Measurements from ENCODE around the gene CTNNA2.

The CTNNA2 gene

DNA sequence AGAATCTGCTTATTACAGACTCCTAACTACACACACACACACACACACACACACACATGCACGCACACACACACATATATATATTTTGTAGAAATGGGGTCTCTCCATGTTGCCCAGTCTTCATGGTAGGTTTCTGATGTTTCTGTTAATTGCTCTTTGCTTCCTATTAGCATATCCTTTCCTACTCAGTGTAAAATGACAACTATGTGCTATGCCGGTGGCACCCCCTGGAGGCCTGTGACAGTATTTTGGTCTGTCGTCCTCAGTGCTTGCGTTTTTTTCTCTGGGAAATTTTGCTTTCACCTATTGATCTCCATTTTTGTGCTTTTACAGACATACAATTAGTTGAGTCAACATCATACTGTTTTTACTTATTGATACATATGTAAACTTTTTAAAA is 469.6 kb downstream of the CTNNA2 start:
- no peak for DNase-seq (ENCODE audit: low read depth)

DNA sequence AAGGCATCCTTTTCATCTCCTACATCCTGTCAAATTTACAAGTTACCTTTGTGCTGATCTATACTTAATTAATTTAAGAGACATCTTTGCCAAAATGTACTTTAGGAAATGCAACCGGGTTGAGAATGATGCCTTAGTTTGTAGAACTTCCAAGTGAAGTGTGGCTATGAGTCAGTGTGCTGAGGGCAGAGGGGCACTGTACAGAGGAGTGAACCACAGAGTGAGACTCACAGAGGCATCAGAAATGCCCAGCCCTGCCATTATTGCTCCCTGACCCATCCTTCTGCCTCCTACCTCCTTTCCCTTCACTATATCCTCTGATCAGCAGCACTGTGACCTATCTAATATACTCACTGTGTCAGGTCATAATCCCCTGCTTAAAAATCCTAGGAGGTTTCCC is 471.6 kb downstream of the CTNNA2 start:
- no peak for DNase-seq (ENCODE audit: low read depth)

DNA sequence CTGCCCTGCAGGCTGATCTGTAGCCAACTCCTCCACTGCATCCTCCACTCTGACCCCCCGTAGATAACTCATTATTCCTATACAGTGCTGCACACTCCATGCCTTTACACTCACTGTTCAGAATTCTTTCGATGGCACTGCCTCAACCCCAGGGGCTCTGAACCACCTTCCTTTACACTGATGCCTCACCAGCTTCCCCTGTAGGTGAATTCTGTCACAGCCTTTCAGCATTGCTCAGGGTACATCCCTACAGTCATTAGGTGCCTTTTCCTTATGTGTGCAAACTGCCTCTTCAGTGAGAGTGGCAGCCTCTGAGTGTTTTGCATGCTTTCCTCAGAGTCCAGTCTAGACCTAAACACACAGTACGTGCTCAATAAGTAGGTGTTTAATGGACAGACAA is 472.3 kb downstream of the CTNNA2 start:
- DNase-seq (ENCODE audit: low read depth) = no peak

DNA sequence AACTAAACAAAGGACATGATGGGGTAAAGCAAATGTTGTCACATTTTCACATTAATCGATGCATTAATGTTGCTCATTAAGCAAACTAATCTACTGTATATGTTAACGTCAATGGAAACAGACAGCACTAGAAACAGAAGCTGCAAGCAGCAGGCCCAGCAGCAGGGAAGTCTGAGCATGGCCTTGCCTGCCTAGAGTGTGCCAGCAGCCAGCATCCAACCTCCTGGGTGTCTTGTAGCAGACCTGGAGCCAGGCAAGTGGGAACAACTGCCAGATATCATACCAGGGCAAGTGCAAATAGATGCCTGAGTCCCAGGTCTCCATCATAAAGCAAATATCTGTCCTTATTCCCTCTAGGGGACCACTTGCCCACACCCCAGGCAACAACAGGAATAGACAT is 472.7 kb downstream of the CTNNA2 start:
- no peak for DNase-seq (ENCODE audit: low read depth)

DNA sequence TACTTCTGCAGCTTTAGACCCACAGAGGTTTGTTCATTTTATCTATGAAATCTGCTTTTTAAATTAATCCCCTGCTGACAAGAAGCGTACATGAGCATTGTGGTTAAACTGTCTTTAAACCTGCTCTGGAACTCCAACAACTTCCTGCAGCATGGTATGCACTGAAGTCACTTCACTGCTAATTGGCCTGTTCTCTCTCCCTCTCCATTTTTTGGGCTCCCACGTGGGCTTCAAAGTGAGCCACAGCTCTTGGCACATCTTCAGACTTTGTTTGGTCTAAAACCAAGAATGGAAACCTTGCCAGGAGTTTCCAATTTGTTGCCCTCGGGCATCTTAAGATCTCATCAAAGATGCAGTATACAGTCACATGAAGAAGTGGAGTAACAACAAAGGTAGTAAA is 480.3 kb downstream of the CTNNA2 start:
- no peak for DNase-seq (ENCODE audit: low read depth)

DNA sequence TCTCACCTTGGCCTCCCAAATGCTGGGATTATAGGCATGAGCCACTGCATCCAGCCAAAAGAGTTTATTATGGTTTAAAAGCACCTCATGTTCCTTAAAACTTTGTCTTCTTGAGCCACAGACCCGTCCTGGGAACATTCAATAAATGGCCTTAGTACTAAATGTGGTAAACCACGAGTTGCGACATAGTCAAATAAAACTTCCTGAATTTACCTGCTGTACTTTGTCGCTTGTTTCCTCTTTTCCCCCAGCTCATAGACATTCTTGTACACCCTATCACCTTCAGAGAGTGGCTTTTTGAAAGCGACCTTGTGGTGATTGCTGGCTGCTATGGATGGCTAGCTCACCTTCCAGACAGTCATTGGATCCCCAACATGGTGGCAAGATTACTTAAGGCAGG is 481.3 kb downstream of the CTNNA2 start:
- no peak for DNase-seq (ENCODE audit: low read depth)

DNA sequence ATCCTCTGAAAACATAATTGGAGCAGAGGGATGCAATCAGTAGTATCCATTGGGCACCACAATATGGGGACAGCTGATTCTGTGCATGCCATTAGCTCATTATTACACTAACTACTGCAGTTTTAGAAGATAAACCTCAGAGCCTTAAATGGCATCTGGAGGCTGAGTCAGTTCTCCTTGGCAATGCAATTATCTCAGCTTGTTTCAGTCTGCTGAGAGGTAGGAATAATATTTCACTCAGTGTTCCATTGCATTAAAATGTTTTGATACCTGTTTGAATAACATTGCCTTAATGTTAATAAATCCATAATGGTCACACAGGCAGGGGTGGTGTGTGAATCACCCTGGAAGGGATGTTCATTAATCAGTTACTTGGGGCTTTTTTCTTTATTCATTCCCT is 482.1 kb downstream of the CTNNA2 start:
- DNase-seq (ENCODE audit: low read depth) = no peak

DNA sequence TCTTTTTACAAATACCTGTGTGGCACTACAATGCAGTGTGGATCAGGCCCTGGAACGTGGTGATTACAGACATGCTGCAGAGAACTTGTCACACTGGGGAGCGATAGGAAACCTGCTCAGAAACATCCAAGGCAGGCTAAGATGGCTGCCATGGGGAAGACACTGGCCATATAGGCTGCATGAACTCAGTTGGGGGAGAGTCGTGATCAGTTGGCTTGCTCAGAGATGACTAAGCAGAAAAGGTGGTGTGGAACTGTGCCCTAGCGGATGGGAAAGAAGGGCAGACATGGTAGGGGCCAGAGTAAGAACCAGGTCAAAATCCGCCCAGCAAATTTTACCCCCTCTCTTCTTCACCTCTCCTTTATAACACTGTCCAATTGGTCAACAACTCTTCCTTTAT is 483.9 kb downstream of the CTNNA2 start:
- DNase-seq (ENCODE audit: low read depth) = no peak

DNA sequence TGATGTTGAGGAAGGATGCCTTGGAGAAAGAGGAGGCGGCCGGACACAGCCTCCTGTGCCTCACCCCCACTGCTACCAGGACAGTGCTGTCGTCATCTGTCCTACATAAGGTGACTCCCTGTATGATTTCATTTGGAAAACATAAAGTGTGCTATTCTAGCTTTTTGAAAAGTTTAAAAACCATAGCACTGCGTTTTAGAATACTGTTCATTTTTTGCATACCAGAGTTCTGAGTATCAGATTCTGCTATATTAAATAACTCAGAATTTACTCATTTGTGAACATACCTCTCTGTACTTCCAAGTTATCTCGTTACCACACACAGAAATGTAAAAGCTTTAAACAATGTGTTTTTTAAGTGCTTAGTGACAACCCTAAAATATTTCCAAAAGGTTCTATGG is 488.9 kb downstream of the CTNNA2 start:
- no peak for DNase-seq (ENCODE audit: low read depth)

DNA sequence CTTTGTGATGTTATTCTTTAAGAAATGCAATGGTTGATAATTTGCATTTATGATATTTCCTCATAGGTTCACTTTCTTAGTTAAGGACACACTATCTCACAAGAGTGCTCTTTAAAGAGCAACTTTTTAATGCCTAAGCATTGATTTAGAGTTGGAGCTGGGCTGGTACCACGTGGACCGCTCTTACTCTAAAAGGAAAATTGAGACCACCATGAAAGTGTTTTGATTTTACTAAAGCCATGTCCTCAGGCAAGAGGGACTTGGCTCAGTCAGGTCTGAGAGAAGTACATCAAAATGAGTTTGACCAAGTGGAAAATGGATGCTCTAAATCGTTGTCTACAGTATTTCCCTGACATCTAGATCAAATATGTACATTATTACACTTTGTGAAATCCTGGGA is 489.3 kb downstream of the CTNNA2 start:
- DNase-seq (ENCODE audit: low read depth) = no peak

DNA sequence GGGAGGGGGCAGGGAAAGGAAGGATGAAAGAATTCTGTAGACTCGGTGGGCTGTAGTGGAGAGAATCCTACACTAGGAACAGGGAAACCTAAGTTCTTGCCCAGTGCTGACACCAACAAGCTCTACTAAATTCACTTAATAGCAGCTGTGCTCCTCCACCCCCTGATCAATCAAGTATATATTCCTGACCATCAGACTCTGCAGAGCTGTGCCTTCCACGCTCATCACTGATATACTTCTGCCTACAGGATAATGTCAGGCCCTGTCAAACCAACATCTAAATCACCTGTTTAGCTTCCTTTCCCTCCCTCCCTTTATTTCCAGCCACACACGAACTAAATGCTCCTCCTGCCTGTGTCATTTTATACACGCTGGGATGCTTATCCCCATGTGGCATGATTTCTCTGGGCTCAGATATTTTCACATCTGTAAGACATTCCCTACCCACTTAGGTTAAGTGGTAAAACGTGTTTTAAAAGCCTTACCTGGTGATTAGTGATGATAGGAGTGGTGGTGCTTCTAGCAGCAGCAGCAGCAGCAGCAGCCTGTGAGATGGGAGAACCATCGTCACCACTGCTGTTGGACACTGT is 489.8 kb downstream of the CTNNA2 start:
- no peak for DNase-seq (ENCODE audit: low read depth)

DNA sequence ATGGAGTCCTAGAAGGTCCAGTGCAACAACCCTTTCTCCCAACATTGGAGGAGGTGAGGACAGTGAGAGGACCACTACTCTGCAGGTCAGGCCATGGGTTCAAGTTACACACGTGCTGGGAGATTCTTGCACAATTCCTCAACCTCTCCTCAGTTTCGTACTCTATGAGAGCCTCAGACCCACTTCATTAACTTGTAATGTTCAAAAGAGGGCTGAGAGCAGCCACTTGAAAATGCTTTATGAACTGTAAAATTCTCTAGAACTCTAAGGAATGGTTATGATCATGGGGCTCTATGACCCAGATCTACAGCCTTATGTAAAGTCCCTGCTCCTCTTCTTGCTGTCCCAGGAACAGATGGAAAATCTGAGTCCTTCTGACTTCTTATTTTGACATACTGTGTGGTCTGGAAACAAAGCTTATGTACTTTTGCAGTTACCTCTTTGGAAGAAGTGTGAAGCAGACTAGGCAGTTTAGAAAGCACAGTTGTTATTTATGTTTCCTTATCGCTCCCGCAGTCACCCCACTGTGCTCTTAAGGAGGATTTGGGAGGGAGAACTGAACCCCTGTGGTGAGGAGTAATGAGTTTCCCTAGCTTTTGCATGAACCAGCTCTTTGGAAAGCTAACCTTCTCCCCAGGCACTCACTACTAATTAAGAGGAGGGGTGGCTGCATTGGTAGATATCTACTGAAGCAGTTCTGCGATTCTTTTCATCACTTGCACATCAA is 495.1 kb downstream of the CTNNA2 start:
- no peak for DNase-seq (ENCODE audit: low read depth)

DNA sequence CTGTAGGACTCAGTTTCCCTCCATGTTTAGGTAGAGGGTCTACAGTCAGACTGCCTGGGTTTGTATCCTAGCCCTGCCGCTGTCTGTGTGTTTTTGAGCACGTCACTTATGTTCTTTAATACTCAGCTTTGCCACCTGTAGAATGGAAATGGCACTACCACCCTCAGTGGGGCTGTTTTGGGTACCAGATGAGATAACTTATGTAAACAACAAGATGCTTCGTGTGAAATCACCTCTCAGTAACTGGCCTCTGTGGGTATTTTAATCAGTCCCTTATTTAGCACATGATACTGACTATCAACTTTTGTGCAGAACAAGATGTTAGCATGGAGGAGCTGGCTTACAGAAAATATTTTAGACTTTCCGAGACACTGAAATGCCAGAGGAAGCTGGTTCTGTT is 495.7 kb downstream of the CTNNA2 start:
- DNase-seq (ENCODE audit: low read depth) = no peak

DNA sequence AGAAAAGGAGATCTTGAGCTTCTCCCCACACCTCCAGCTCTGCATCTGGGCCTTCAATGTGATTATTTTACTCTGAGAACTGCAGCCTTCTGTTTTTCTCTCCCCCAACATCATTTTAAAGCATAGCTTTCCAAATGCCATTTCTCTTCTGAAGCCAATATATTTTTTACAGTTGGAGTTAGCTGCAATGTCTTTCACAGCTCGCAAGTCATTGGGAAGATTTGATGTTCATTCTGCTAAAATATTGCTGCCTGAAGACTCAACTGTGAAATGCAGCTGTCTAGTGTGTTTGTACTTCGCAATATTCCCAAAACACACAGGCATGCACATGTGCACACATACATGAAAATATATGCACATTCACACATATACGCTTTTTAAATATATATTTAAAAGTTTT is 496.4 kb downstream of the CTNNA2 start:
- no peak for DNase-seq (ENCODE audit: low read depth)

DNA sequence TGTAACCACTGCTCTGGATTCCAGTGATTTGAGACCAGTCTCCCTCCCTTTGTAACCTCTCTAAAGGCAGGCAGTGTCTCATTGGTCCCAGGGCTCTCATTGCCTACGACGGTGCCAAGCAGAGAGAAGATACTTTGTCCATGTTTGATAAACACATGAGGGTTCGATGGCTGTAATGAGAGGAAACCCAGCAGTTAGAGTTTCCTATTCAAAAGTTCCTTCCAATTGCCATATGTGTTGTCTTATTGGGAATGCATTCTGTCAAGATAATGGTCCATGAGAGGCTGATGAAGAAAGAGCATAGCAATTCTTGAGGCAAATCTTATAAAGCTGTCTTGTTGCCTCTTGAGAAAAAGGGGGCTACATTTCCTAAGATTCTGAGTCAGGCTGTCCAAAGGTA is 499.2 kb downstream of the CTNNA2 start:
- DNase-seq (ENCODE audit: low read depth) = no peak

DNA sequence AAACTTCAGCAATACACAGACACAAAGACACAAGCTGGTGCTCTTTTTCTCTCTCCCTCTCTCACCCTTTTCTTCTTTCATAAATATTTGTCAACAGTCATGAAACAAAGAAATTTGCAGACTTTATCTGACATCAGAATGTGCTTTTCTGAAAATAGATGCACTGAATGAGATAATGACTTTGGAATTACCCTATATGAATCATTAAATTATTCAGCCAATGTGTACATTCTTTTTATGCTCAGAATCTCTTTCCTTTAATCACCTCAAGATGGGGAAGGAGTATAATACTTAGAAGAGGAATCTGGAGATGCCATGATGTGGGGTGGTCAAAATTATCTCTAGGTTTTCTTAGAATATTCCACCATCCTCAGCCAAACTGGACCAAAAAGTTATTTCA is 501.8 kb downstream of the CTNNA2 start:
- DNase-seq (ENCODE audit: low read depth) = no peak

DNA sequence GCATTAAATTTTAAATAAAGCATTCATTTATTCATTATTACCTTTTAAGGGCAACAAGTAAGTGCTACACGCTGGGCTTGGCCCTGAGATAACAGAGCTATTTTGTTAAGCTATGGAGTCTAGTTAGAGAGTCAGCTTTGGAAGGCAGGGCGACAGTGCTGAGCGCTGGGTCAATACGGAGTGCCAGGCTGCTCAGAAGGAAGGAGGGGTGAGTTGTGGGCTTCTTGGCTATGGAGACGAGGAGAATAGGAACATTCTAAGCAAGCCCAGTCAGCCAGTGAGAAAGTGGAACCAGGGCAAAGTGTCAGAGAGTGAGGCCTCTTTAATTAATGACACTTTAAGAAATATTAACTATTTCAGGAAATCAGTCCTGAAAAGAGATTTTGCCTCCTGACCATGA is 503.3 kb downstream of the CTNNA2 start:
- DNase-seq (ENCODE audit: low read depth) = no peak

DNA sequence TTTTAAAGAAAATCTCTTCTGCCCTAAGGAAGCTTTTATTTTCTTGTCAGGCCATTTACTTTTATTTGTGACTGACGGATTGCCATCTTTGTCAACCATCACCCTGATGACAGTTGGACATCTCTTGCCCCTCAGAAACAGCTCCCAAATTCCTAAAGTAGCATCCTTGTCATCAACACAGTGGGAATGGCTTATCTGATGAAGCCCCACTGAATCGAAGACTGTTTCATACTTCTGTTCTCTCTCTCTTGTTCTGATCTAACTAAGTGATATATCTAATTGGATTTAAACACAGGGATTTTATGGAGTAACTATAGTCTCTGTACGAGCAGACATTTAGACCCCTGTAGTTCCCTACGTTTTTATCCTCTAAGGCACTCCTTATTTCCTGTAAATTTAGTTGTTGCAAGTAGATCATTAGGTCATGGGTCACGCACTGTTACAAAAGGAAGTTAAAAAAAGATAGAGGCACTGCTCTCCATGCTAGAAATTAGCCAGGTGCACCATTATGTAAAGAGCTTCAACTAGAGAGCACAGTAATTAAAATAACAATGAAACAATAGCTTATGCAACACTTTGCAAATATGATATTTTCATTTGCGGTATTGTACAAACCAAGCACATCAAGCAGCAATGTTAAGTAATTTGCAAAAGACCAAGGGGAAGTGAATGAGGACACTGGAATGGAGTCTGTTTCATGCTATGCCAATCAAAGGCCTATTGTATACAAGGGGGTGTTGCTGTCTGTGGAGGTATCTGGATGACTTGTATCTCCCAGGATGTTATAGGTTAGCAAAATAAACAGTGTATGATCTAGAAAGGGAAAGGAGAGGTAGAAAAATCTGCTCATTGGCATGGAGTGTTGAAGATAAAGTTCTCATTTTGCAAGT is 507.0 kb downstream of the CTNNA2 start:
- no peak for DNase-seq (ENCODE audit: low read depth)

DNA sequence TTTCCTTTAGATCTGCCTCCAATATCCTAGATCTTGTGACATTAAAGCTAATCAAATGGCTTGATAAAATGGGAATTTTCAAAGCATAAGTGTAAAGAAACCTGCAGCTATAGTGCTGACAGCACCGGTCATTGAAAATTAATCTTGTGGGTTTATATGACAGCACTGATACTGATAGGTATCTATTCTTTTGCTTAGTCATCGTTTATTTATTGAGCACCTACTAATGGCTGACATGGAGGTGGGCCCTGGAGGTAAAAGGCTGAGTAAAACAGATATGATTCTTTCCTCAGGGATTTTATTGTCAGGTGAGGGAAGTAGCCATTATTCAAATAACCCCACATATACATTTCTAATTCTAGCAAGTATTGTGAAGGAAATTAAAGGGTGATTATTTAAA is 509.2 kb downstream of the CTNNA2 start:
- no peak for DNase-seq (ENCODE audit: low read depth)

DNA sequence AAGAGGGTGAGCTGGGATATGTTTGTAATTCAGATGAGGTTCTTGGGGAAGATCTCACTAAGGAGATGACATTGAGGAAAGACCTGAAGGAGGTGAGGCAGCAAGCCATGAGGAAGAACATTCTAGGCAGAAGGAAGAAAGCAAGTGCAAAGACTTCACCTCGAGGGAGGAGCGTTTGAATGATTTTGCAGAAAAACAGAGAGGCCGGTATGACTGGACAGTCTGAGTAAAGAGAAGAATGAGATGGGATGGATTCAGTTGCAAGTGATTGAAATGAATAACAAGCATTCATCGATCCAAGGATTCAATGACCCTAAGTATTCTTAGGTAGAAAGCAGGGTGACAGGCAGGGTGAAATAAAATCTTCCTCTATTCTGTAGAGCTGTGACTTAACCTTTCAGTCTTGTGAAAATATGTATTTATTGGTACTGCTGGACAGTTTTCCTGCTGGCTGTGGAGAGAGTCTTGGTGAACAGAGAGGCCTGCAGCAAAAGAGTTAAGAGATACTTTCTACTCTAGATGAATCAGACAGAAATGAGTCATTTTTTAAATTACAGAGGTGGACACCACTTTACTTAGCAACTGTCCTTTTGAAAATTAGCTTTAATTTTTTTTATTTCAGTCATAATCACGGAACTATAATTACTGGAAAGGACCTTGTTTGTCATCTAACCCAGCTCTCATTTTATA is 513.3 kb downstream of the CTNNA2 start:
- DNase-seq (ENCODE audit: low read depth) = no peak

DNA sequence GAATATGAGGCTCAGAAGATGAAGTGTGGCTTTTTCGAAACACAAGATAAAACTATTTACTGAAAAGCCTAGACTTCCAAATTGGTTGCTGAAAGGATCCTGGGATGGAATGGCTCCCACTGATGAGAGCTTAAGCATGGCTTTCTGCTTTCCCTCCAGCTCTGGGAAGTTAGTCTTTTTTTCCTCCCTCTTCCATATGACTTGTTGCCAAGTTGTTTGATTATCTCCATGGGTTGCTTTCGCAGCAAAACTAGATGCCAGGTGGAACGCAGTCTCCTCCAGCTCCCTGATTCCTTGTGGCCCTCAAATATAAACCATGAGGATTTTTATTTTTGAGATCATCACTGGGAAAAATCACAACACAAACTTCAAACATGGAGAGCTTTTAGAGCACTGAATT is 515.2 kb downstream of the CTNNA2 start:
- no peak for DNase-seq (ENCODE audit: low read depth)

DNA sequence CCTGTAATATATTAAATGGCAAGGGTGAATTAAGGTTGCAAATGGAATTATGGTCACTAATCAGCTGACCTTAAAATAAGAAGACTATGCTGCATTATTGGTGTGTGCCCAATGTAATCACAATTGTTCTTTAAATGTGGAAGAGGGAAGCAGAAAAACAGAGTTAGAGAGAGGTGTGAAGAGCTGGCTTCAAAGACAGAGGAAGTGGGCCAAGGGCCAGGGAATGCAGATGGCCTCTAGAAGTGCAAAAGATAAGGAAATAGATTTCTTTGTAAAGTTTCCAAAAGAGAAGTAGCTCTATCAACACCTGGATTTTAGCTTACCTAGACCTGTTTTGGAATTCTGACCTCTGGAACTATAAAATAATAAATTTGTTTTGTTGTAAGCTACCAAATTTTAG is 515.7 kb downstream of the CTNNA2 start:
- DNase-seq (ENCODE audit: low read depth) = no peak

DNA sequence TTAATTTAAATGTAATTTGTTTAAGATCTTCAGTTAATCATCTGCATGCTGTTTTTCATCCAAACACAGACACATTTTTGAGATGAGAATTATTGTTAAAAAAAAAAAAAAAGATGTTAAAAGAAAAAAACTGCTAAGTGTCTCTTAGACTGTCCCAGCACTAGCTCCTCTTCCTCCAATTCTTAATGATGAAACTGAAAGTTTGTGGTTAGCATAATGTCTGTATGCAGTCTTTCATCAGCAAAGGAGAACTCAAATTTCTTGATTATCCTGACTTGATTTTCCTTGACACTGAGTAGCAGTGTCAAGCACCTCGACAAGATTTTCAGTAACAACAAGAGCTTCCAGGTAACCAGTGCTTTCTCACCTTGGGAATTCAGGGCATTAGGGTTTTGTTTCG is 517.3 kb downstream of the CTNNA2 start:
- DNase-seq (ENCODE audit: low read depth) = no peak
